Nephron progenitor cell (in vitro differentiated cells): Measurements from ENCODE around the gene ADAMTS14.
A peak's percentile ranks its signal among the peaks of the same experiment; 100 is the strongest.

Experiments
- DNase-seq: peaks from one replicate; pipeline ENCODE4 v3.0.0; 2021
- H3K27ac Mint-ChIP-seq: 2 replicates; pipeline ENCODE4 v1.8.0; 2021; ENCODE audit warnings: mild to moderate bottlenecking, moderate library complexity, mixed read lengths
- H3K27me3 Mint-ChIP-seq: 2 replicates; pipeline ENCODE4 v1.8.0; 2021; ENCODE audit warnings: mild to moderate bottlenecking, low read depth, mixed read lengths; ENCODE audit not compliant: poor library complexity
- H3K36me3 Mint-ChIP-seq: 2 replicates; pipeline ENCODE4 v1.8.0; 2021; ENCODE audit warnings: low read depth, mixed read lengths
- H3K4me1 Mint-ChIP-seq: 2 replicates; pipeline ENCODE4 v1.8.0; 2021; ENCODE audit warnings: mixed read lengths
- H3K4me3 Mint-ChIP-seq: 2 replicates; pipeline ENCODE4 v1.8.0; 2021; ENCODE audit warnings: mild to moderate bottlenecking, moderate library complexity, mixed read lengths
- H3K9me3 Mint-ChIP-seq: 2 replicates; pipeline ENCODE4 v1.8.0; 2021; ENCODE audit warnings: mild to moderate bottlenecking, moderate library complexity, mixed read lengths
- TF ChIP-seq, protein P1 (sequence below): fragments of 200-600 bp; sonication (generic); IDR thresholded peaks from 2 replicates; pipeline ENCODE4 v1.5.0; 2021; ENCODE audit warnings: antibody characterized with exemption

The ADAMTS14 gene

DNA sequence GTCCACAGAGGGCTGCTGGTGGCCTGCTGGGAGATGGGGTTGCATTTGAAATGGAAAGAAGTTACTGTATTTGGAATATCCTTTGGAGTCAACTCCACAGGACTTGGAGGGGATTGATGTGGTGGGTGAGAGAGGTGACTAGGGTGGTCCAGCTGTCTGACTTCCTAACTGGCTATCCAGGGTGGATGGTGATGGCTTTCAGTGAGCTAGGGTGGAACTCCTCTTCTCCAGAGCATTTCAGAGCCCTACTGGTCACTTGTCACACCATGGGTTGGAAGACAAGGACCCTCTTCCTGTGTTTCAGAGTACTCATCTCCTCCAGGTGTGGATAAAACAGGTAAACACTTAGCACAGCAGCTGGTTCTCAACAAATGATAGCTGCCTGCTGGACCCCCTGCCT is 3.3 kb upstream of the ADAMTS14 start:
- no peak overlapping the region for H3K27ac Mint-ChIP-seq
- H3K9me3 Mint-ChIP-seq: peaks cover 4% of the 10 kb centered on the region
- no peak for DNase-seq
- TF ChIP-seq, protein P1, sequence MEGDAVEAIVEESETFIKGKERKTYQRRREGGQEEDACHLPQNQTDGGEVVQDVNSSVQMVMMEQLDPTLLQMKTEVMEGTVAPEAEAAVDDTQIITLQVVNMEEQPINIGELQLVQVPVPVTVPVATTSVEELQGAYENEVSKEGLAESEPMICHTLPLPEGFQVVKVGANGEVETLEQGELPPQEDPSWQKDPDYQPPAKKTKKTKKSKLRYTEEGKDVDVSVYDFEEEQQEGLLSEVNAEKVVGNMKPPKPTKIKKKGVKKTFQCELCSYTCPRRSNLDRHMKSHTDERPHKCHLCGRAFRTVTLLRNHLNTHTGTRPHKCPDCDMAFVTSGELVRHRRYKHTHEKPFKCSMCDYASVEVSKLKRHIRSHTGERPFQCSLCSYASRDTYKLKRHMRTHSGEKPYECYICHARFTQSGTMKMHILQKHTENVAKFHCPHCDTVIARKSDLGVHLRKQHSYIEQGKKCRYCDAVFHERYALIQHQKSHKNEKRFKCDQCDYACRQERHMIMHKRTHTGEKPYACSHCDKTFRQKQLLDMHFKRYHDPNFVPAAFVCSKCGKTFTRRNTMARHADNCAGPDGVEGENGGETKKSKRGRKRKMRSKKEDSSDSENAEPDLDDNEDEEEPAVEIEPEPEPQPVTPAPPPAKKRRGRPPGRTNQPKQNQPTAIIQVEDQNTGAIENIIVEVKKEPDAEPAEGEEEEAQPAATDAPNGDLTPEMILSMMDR: no peak
- no peak overlapping the region for H3K4me3 Mint-ChIP-seq
- H3K4me1 Mint-ChIP-seq: peaks cover 21% of the 10 kb centered on the region
- H3K27me3 Mint-ChIP-seq: peaks cover 51% of the 10 kb centered on the region
- H3K36me3 Mint-ChIP-seq: no peaks in the 10 kb centered on the region

DNA sequence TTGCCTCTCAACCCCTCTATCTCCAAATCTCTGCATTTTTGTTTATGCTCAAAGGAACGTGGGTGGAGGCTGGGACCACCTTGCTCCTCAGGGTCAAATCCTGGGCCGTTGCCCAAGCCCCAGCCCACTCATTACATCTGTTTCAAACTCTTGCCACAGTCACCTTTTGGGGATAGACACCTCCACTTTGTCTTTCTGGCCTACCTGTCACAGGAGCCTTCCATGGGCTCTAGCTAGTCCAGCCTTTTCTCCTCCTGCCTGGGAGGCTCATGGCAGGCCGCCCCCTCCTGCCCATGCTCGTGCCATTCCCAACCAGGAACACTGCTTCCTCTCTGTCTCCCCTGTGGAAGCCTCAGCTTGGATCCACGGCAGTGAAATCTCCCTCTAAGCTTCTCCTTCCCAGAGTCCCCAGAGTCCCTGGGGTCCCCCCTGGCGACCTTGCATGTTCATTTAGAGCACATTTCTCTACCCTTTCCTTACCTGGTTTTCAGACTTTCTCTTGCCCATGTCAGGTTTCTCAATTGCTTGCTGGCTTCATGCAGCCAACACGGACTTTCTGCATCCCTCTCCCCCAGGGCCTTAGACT is 2.5 kb upstream of the ADAMTS14 start:
- TF ChIP-seq, protein P1: no peak
- H3K4me3 Mint-ChIP-seq: no peak overlapping the region
- H3K27ac Mint-ChIP-seq: no peak overlapping the region
- H3K27me3 Mint-ChIP-seq: peaks cover 56% of the 10 kb centered on the region
- DNase-seq: no peak
- H3K36me3 Mint-ChIP-seq: no peaks in the 10 kb centered on the region
- peaks cover 4% of the 10 kb centered on the region for H3K9me3 Mint-ChIP-seq
- H3K4me1 Mint-ChIP-seq: peaks cover 15% of the 10 kb centered on the region

DNA sequence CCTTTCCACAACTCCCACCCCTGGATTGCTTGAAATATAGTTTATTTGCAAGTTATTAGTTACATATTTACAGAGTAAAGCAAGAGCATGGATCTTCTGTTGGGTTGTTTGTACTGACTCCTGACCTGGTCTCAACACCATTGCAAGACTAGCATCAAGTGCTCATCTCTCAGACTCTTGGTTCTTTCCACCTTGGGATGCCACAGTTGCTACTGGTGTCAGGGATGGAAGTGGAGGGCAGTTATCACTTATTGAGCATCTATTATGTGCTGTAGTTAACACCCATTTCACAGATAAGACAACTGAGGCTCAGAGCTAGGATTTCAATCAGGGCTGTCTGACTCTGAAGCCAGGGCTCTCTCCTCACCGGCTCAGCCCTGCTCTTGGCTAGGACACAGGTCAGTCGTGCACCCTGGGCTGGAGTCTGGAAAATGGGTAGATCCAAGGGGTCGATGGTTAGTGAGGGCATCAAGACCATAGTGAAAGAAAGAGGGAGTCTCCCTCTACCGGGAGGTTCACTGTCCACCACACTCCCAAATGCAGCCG is 614 bp upstream of the ADAMTS14 start:
- Mint-ChIP-seq H3K27ac (no peak overlapping the region), H3K27me3 (peaks cover 64% of the 10 kb centered on the region), H3K4me3 (peak overlapping the region; percentile 78), H3K9me3 (peaks cover 4% of the 10 kb centered on the region), H3K36me3 (no peaks in the 10 kb centered on the region), H3K4me1 (peaks cover 21% of the 10 kb centered on the region)
- no peak for DNase-seq
- TF ChIP-seq, protein P1: no peak

DNA sequence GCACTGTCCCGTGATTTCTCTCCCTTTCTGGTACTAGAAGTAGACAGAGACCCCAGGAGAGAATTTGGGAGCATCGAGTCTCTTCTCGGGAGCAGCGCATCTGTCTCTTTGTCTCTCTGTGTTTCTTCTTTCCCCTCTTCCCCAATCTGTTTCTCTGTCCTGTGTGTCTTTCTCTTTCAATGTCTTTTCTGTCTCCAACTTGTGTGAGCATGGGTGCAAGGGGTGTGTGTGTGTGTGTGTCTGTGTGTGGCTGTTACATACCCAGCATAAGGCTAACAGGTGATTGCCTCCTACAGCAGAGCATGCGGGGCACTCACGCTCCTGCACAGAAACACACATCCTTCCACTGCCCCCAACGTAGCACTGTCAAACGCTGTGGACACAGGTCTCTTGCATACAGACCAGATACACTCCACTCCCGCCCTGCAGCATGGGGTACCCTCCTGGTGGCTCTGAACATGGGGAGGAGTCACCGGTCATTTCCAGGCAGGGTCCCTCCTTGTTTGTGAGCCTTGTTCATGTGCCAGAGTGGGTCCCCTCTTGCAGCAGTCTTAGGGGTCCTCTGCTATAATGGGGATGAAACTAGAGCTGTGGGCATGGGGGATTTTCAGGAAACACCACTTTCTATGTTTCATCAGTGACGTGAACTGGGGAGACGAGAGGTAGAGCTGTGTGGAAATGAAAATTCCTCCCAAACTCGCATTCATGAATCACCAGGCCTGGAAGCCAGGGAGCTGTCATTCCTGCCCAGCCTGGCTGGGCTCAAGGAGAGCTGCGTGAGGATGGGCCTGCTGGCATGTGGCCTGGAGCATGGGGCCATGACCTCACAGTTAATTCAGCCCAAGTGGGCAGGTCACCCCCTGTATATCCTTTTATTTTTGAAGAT is 980 bp downstream of the ADAMTS14 start:
- no peak overlapping the region for H3K27ac Mint-ChIP-seq
- no peak for DNase-seq
- peaks cover 4% of the 10 kb centered on the region for H3K9me3 Mint-ChIP-seq
- H3K4me1 Mint-ChIP-seq: peaks cover 29% of the 10 kb centered on the region
- H3K36me3 Mint-ChIP-seq: no peaks in the 10 kb centered on the region
- TF ChIP-seq, protein P1: no peak
- H3K27me3 Mint-ChIP-seq: peaks cover 60% of the 10 kb centered on the region
- H3K4me3 Mint-ChIP-seq: peak overlapping the region; percentile 76

DNA sequence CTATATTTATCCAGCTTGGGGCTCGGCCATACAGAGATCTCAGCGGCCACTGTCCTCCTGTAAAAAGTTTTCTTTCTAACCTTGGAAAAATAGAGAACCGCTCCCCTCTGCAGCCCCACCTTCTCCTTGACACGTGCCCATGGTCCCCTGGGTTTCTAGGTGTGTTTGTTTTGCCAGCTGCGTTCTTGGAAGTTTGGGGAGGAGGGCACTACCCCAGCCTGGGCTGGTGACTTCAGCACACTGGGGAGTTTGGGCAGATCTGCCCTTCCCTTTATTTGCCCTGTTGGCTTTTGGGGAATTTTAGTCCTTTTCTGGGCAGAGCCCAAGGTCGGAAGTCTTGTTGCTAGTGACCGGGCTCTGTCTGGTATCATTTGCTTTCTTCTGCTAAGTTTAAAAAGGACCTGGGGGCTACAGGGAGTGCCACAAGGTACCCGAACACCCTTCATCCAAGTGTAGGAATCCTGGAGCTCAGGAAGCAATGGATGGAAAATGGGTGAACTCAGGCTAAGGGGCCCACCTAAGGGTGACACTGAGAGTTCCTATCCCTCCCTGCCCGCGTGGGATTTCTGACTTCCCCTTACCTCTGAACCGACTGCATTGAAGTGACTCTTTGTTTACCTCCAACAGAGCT is 1.7 kb downstream of the ADAMTS14 start:
- no peak for DNase-seq
- Mint-ChIP-seq H3K27ac (no peak overlapping the region), H3K36me3 (no peaks in the 10 kb centered on the region), H3K9me3 (no peaks in the 10 kb centered on the region), H3K27me3 (peaks cover 58% of the 10 kb centered on the region), H3K4me3 (no peak overlapping the region), H3K4me1 (peaks cover 36% of the 10 kb centered on the region)
- TF ChIP-seq, protein P1: no peak
